Activated CD8-positive, alpha-beta memory T cell treated with anti-CD3 and anti-CD28 coated beads, Interleukin-2, amount 50 U/mL, for 24 hours (primary cell): ENCODE results near the gene FBH1.
"Not testable (repeated sequence)": the region's sequence is repeated elsewhere in the genome, so short reads cannot be mapped to it uniquely, and the experiment has no call there.

Experiments used
- DNase-seq: peaks from one replicate; pipeline ENCODE4 v3.0.0-alpha.2; 2020; ENCODE audit errors: extremely low read depth

The FBH1 gene

DNA sequence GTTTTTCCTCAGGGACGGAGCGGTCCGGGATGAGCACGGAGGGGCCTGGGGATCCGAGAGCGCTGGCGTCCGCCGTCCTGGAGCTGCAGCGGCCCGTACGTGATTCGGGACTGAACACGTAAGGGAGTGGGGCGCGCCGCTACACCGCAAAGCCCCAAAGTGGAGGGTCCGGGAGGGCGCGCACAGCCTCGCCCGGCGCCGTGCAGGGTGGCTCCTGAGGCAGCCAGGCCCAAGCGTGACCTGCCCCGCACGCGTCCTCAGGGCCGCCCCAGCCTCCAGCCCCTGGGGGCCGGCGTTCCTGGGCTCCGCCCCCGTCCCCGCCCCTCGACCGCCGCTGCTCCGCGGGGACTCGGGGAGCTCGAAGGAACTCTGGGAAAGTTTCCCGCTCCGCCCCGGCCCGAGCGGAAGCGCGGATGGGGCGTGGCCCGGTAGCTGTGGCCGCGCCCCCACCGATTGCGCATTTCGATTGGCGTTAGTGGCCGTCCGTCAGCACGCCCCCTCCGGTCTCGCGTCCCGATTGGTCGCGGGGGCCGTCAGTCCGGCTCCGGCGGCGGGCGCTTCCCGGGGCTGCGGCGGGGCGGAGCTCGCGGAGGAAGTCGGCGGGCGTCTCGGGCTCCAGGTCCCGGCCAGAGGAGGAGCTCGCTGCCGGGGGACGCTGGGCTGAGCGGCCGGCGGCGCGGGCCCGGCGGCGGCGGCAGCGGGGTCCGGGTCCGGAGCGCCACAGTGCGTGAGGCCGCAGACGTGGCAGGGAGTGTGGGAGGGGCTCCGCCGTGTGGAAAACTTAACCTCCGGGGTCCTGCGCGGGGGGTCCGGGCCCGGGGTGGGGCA is at the start of gene FBH1, which contains the start of gene ANKRD16:
TSS of gene FBH1 (plus strand) at position 620 of the 828 bp plus-strand sequence. CDS start at position 723, 103 bp downstream.
TSS of gene ANKRD16 (minus strand) at position 270 of the 828 bp plus-strand sequence. CDS start 539 bp downstream, outside the sequence.
- peak; percentile 90 for DNase-seq

- DNase-seq: no peak
These were observed 49.4 kb upstream of the FBH1 start for GRCh38 chr10:5840314-5841307.

DNA sequence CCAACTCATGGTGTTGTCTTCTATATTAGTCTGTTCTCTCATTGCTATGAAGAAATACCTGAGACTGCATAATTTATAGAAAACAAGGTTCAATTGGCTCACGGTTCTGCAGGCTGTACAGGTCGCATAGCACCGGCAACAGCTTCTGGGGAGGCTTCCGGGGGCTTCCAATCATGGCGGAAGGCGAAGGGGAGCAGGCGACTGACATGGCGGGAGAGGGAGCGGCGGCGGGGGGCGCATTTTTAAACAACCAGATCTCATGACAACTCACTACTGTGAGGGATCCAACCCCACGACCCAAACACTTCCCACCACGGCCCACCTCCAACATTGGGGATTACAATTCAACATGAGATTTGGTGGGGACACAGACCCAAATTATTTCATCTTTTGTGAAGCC is 48.1 kb upstream of the FBH1 start:
- DNase-seq: no peak

DNA sequence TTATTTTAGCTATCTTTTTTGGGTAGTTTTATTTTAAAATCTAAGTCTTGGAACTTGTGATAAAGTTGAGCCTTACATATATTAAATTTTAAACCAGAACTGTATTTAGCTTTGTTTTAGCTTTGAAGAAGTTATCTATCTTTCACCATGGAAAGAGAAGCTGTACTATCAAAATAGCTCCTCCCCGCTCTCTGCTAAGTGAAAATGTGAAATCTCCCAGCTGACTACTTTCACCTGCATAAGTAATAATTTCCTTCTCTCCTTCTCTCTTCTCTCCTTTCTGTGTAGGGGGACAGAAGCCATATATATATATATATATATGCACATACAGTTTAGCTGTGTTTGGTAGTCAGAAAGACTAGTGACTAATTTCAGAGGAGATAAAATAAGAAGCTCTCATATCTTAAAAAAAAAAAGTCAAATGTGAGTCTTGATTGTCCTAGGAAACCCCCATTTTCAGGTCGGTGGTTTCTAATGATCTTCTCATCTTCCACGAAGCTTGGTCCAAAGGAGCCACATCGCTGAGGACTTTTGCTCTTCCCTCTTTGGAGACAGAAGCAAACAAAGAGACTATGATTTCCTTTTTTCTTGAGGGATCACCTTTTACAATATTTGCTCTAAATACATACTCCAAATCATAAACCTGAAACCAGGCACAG is 46.2 kb upstream of the FBH1 start:
- DNase-seq: no peak

GRCh38 chr10:5844345-5845055 is 45.5 kb upstream of the FBH1 start:
- DNase-seq: no peak

DNA sequence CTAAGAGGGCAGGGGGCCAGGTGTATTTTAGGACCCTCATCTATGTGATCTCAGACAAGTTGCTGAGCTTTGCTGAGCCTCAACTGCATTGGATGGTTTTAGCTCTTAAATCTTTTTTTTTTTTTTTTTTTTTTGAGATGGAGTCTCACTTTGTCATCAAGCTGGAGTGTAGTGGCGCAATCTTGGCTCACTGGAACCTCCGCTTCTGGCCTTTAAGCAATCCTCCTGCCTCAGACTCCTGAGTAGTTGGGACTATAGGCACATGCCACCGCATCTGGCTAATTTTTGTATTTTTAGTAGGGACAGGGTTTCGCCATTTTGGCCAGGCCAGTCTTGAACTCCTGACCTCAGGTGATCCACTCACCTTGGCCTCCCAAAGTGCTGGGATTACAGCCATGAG is 43.4 kb upstream of the FBH1 start:
- not testable (repeated sequence) for DNase-seq

DNA sequence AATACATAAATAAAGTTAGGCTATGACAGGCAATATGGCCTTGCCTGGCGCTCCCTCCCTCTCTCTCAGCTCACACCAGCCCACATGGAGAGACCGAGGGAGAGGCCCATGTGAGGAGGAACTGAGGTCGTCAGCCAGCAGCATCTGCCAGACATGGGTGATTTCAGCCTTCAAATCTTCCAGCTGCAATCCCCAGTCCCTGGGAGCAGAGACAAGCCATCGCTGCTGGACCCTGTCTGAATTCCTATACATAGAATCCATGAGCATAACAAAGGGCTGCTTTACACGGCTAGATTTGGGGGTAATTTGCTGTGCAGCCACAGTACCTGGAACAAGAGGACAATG is 35.9 kb upstream of the FBH1 start:
- DNase-seq: no peak

- DNase-seq: no peak
These were observed 33.9 kb upstream of the FBH1 start for GRCh38 chr10:5855979-5856700.

GRCh38 chr10:5856701-5857004 is 33.4 kb upstream of the FBH1 start:
- no peak for DNase-seq

- no peak for DNase-seq
These were observed 31.2 kb upstream of the FBH1 start for GRCh38 chr10:5858811-5859210.

- DNase-seq: no peak
These were observed 30.0 kb upstream of the FBH1 start for GRCh38 chr10:5860066-5860465.

DNA sequence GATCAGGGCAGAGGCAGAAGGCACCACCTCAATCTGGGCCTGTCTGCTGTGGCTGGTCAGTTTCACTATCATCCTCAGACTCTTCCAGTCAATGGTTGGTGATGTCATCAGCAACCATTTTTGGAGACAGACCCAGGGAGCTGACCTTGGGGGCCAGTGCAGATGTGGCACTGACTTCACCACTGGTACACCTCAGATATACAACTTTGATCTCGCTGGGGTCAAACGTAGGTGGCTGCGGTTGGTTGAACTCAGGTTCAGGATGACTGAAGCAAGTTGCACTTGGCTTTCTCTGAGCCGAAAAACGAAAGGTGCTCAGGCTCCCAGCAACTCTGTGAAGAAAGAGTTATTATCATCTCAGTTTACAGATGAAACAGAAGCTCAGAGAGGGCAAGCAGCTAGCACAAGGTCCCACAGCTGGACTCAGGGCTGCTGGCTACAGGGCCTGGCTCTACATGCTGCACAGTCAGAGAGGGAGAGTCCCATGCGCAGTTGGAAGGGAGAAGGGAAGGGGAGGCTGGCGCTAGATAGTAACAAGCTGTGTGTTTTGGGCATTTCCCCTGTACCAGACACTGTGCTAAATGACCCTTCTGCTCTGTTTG is 27.6 kb upstream of the FBH1 start:
- DNase-seq: no peak

- not testable (repeated sequence) for DNase-seq
These were observed 26.9 kb upstream of the FBH1 start for GRCh38 chr10:5862981-5863685.

DNA sequence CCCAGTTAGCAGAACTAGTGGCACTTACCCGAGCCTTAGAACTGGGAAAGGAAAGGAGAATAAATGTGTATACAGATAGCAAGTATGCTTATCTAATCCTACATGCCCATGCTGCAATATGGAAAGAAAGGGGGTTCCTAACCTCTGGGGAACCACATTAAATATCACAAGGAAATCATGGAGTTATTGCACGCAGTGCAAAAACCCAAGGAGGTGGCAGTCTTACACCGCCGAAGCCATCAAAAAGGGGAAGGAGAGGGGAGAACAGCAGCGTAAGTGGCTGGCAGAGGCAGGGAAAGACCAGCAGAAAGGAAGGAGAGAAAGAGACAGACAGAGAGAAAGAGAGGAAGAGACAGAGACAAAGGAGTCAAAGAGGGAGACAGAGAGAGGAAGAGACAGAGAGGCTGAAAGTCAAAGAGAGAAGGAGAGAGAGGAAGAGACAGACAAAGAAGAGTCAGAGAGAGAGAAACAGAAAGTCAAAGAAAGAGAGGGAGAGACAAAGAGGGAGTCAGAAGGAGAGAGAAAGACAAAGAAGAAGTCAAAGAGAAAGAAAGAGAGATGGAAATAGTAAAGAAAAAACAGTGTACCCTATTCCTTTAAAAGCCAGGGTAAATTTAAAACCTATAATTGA is 23.5 kb upstream of the FBH1 start:
- not testable (repeated sequence) for DNase-seq

- not testable (repeated sequence) for DNase-seq
These were observed 22.9 kb upstream of the FBH1 start for GRCh38 chr10:5867091-5867615.

DNA sequence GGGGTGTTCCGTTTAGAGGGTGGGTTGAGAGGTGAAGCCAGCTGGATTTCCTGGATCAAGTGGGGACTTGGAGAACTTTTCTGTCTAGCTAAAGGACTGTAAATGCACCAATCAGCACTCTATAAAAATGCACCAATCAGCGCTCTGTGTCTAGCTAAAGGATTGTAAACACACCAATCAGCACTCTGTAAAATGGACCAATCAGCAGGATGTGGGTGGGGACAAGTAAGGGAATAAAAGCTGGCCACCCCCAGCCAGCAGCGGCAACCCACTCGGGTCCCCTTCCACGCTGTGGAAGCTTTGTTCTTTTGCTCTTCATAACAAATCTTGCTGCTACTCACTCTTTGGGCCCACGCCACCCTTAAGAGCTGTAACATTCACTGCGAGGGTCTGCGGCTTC is 21.7 kb upstream of the FBH1 start:
- DNase-seq: not testable (repeated sequence)

DNA sequence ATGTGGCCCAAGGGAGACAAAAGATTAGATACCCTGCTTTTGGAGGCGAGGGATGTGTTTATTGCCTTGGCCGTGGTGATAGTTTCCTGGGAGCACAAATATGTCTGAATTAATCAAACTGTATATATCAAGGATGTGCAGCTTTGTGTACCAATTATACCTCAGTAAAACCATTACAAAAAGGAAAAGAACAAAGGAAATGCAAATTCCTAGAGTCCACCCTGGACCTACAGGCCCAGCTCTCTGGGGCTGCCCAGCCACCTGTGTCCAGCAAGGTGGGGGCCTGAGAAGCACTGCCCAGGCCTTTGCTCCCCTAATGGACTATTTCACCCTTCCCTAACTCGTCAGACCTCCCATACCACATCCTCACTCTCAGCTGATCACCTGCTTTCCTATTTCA is 20.9 kb upstream of the FBH1 start:
- DNase-seq: no peak

GRCh38 chr10:5871596-5871995 is 18.4 kb upstream of the FBH1 start:
- no peak for DNase-seq

GRCh38 chr10:5873515-5873995 is 16.5 kb upstream of the FBH1 start:
- DNase-seq: peak; percentile 42
